Measurements from ENCODE around the gene NUDT15. TPM values are rescaled to one million over a fixed set of nuclear protein-coding genes. Genes with fewer than 3 reads are reported as not detected.

The NUDT15 gene
- polyA plus RNA-seq (2011; rRNA removed) (13.9 and 17.1 TPM in 2 replicates), polyA minus RNA-seq (2011; rRNA and poly(A)+ RNA removed) (2.5 and 4.0 TPM in 2 replicates)

GRCh38 chr13:48037346-48038173 lies at the start of gene NUDT15:
Gene NUDT15 (plus strand): TSS chr13:48037726. CDS start chr13:48037747, 21 bp downstream.
- peak within 1 kb of the TSS; percentile 89 for H3K4me3 ChIP-seq (ENCODE audit: low read depth, low read length)
- peaks cover 1% of the 10 kb centered on the region for H3K9me3 ChIP-seq (ENCODE audit: control insufficient read depth, insufficient read depth, low read length)
- CTCF ChIA-PET: interaction anchor here (0.6 to 3.3 kb wide), 31 partner anchors 10 to 1237 kb away, joined by 3 to 37 read pairs (median 5); partner anchors contain the start of genes MED4 and SUCLA2
- H3K27ac ChIP-seq (ENCODE audit: low read depth, low read length): peak within 1 kb of the TSS; percentile 98
- H3K27me3 ChIP-seq (ENCODE audit: control insufficient read depth, insufficient read depth, low read length): no peaks in the 10 kb centered on the region
- peak; percentile 93 for DNase-seq (ENCODE audit: low read depth, low spot score)
- POLR2A ChIA-PET: interaction anchor here (0.6 to 1.5 kb wide), 8 partner anchors 9 to 357 kb away, joined by 3 to 5 read pairs (median 4); partner anchors contain the start of genes MED4 and SUCLA2
- TF ChIP-seq CTCF (IDR thresholded peaks at IDR 0.05; ENCODE audit: low read depth, low read length): peak; percentile 98

GRCh38 chr13:47990427-47990826 lies 47.1 kb upstream of the NUDT15 start:
- DNase-seq (ENCODE audit: low read depth, low spot score): no peak
- Histone ChIP-seq H3K4me3 (ENCODE audit: low read depth, low read length) (no peak overlapping the region), H3K9me3 (ENCODE audit: control insufficient read depth, insufficient read depth, low read length) (no peaks in the 10 kb centered on the region), H3K27me3 (ENCODE audit: control insufficient read depth, insufficient read depth, low read length) (no peaks in the 10 kb centered on the region), H3K27ac (ENCODE audit: low read depth, low read length) (no peak overlapping the region)
- TF ChIP-seq CTCF (IDR thresholded peaks at IDR 0.05; ENCODE audit: low read depth, low read length): no peak
- ChIA-PET POLR2A (no interaction called here), CTCF (no interaction called here)

GRCh38 chr13:47990920-47991466 lies 46.5 kb upstream of the NUDT15 start:
- CTCF ChIA-PET: no interaction called here
- no peak overlapping the region for H3K27ac ChIP-seq (ENCODE audit: low read depth, low read length)
- no peak overlapping the region for H3K4me3 ChIP-seq (ENCODE audit: low read depth, low read length)
- POLR2A ChIA-PET: interaction anchor here (0.6 kb wide), 1 partner anchor 9 kb away, joined by 3 read pairs; no protein-coding TSS in a partner anchor
- no peak for TF ChIP-seq CTCF (IDR thresholded peaks at IDR 0.05; ENCODE audit: low read depth, low read length)
- no peaks in the 10 kb centered on the region for H3K27me3 ChIP-seq (ENCODE audit: control insufficient read depth, insufficient read depth, low read length)
- no peaks in the 10 kb centered on the region for H3K9me3 ChIP-seq (ENCODE audit: control insufficient read depth, insufficient read depth, low read length)
- no peak for DNase-seq (ENCODE audit: low read depth, low spot score)

- CTCF ChIA-PET: interaction anchor here (0.7 kb wide), 1 partner anchor 589 kb away, joined by 4 read pairs; no protein-coding TSS in a partner anchor
- no peak for TF ChIP-seq CTCF (IDR thresholded peaks at IDR 0.05; ENCODE audit: low read depth, low read length)
- Histone ChIP-seq H3K9me3 (ENCODE audit: control insufficient read depth, insufficient read depth, low read length) (no peaks in the 10 kb centered on the region), H3K27me3 (ENCODE audit: control insufficient read depth, insufficient read depth, low read length) (no peaks in the 10 kb centered on the region), H3K4me3 (ENCODE audit: low read depth, low read length) (no peak overlapping the region), H3K27ac (ENCODE audit: low read depth, low read length) (no peak overlapping the region)
- DNase-seq (ENCODE audit: low read depth, low spot score): no peak
- POLR2A ChIA-PET: interaction anchor here (0.6 kb wide), 1 partner anchor 8 kb away, joined by 3 read pairs; no protein-coding TSS in a partner anchor
Measured at GRCh38 chr13:47991859-47992258, 45.7 kb upstream of the NUDT15 start.

Data from AG04450 (cell line).